ENCODE results near the gene NHSL1. TPM values are rescaled to one million over a fixed set of nuclear protein-coding genes. Genes with fewer than 3 reads are reported as not detected.

NHSL1 gene
- polyA plus RNA-seq, 3 donors, result 0.06 to 2.8 (median 0.51) TPM

DNA sequence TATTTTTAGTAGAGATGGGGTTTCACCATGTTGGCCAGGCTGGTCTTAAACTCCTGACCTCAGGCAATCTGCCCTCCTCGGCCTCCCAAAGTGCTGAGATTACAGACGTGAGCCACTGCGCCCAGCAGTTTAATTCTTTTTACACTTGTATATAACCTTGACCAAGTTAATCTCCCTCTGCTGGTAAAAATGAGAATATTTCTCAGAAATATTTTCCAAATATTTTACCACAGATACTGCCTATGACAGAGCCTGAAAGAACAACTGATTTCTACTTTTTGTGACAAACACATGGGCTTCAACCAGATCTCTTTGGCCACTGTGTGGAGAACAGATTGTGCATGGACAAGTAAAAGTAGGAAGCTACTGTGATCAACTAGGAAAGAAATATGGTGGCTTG, 21.2 kb upstream of the NHSL1 start:
- Mint-ChIP-seq H3K36me3 (no peaks in the 10 kb centered on the region), H3K4me1 (peaks cover 18% of the 10 kb centered on the region), H3K4me3 (no peak overlapping the region), H3K9me3 (peaks cover 0 to 3% (median 0%) of the 10 kb centered on the region in 7 donors), H3K27ac (peak overlapping the region in 1 of 7 donors; percentile 46), H3K27me3 (ENCODE audit: low read depth in 3 of 3) (peaks cover 0 to 6% (median 0%) of the 10 kb centered on the region in 3 donors)
- H3K4me3 ChIP-seq (replicated peaks in 1 of 3; ENCODE audit: low read depth in 2 of 3, low read length in 3 of 3), result no peak overlapping the region
- TF ChIP-seq, protein P1, sequence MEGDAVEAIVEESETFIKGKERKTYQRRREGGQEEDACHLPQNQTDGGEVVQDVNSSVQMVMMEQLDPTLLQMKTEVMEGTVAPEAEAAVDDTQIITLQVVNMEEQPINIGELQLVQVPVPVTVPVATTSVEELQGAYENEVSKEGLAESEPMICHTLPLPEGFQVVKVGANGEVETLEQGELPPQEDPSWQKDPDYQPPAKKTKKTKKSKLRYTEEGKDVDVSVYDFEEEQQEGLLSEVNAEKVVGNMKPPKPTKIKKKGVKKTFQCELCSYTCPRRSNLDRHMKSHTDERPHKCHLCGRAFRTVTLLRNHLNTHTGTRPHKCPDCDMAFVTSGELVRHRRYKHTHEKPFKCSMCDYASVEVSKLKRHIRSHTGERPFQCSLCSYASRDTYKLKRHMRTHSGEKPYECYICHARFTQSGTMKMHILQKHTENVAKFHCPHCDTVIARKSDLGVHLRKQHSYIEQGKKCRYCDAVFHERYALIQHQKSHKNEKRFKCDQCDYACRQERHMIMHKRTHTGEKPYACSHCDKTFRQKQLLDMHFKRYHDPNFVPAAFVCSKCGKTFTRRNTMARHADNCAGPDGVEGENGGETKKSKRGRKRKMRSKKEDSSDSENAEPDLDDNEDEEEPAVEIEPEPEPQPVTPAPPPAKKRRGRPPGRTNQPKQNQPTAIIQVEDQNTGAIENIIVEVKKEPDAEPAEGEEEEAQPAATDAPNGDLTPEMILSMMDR (IDR thresholded peaks at IDR 0.05), result peak; percentile 75
- no peaks in the 10 kb centered on the region for H3K27me3 ChIP-seq (ENCODE audit: control insufficient read depth in 2 of 2, insufficient read depth in 2 of 2, low read length in 2 of 2)
- H3K4me2 ChIP-seq (replicated peaks; ENCODE audit: extremely low read depth, low read length, poor library complexity, severe bottlenecking), result no peak overlapping the region
- H3K9ac ChIP-seq (ENCODE audit: insufficient read depth, low read length, poor library complexity, severe bottlenecking), result no peak overlapping the region
- H2AFZ ChIP-seq (ENCODE audit: insufficient read depth, low read depth, low read length, poor library complexity, severe bottlenecking), result no peak overlapping the region
- peak in 2 of 3 donors; percentile 6 to 27 for DNase-seq
- WGBS (ENCODE audit: insufficient coverage), result no CpG with 5 or more reads among the region's 3 CpGs
- peaks cover 17 to 21% of the 10 kb centered on the region in 2 donors for H3K4me1 ChIP-seq (ENCODE audit: control insufficient read depth in 1 of 2, insufficient read depth in 2 of 2, low read length in 2 of 2)
- no peak overlapping the region for H3K27ac ChIP-seq (ENCODE audit: low read depth in 1 of 2, low read length in 2 of 2)
- no peaks in the 10 kb centered on the region for H4K20me1 ChIP-seq (ENCODE audit: insufficient read depth, low read length)
- no peaks in the 10 kb centered on the region for H3K79me2 ChIP-seq (ENCODE audit: insufficient read depth, low read length)
- no peaks in the 10 kb centered on the region for H3K9me3 ChIP-seq (replicated peaks in 1 of 2; ENCODE audit: control insufficient read depth in 1 of 2, insufficient read depth in 1 of 2, low read length in 2 of 2)
- H3K36me3 ChIP-seq (replicated peaks in 1 of 2; ENCODE audit: control insufficient read depth in 1 of 2, insufficient read depth in 2 of 2, low read length in 2 of 2), result no peaks in the 10 kb centered on the region
- intact Hi-C loops (cut with micrococcal nuclease), result no loop called here

DNA sequence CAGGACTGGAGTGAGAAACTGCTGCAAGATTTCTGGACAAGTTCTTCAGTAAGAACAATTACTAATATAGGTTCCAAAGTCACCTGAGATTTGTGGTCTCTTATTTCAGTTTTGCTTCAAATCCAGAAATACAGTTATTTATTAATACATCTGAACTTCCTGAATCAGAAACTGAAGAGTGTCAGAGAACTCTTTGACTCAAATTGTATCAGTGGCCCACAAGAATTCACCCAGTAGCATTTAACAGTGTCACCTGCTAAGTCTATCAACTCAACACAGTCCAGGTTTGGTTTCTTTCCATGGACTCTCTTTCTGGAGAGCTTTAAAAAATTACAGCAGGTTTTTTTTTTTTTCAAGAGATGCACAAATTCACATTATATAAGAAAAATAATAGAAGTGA, 18.8 kb upstream of the NHSL1 start:
- intact Hi-C loops (cut with micrococcal nuclease), result loop anchor here (5.0 kb wide), 3 partner anchors 86 to 401 kb away; no protein-coding TSS in a partner anchor
- H3K4me1 Mint-ChIP-seq, result peaks cover 18% of the 10 kb centered on the region
- Histone ChIP-seq H2AFZ (ENCODE audit: insufficient read depth, low read depth, low read length, poor library complexity, severe bottlenecking) (no peak overlapping the region), H3K4me3 (replicated peaks in 1 of 3; ENCODE audit: low read depth in 2 of 3, low read length in 3 of 3) (no peak overlapping the region), H3K9me3 (replicated peaks in 1 of 2; ENCODE audit: control insufficient read depth in 1 of 2, insufficient read depth in 1 of 2, low read length in 2 of 2) (no peaks in the 10 kb centered on the region), H3K27me3 (ENCODE audit: control insufficient read depth in 2 of 2, insufficient read depth in 2 of 2, low read length in 2 of 2) (no peaks in the 10 kb centered on the region), H3K36me3 (replicated peaks in 1 of 2; ENCODE audit: control insufficient read depth in 1 of 2, insufficient read depth in 2 of 2, low read length in 2 of 2) (no peaks in the 10 kb centered on the region), H4K20me1 (ENCODE audit: insufficient read depth, low read length) (no peaks in the 10 kb centered on the region), H3K79me2 (ENCODE audit: insufficient read depth, low read length) (no peaks in the 10 kb centered on the region), H3K4me2 (replicated peaks; ENCODE audit: extremely low read depth, low read length, poor library complexity, severe bottlenecking) (no peak overlapping the region), H3K27ac (ENCODE audit: low read depth in 1 of 2, low read length in 2 of 2) (no peak overlapping the region), H3K4me1 (ENCODE audit: control insufficient read depth in 1 of 2, insufficient read depth in 2 of 2, low read length in 2 of 2) (peaks cover 17 to 21% of the 10 kb centered on the region in 2 donors), H3K9ac (ENCODE audit: insufficient read depth, low read length, poor library complexity, severe bottlenecking) (no peak overlapping the region)
- H3K27ac Mint-ChIP-seq, result peak overlapping the region in 2 of 7 donors; percentile 19 to 78
- no peaks in the 10 kb centered on the region for H3K36me3 Mint-ChIP-seq
- no peak overlapping the region for H3K4me3 Mint-ChIP-seq
- peaks cover 0 to 3% (median 0%) of the 10 kb centered on the region in 7 donors for H3K9me3 Mint-ChIP-seq
- TF ChIP-seq, protein P1 (IDR thresholded peaks at IDR 0.05), result no peak
- H3K27me3 Mint-ChIP-seq (ENCODE audit: low read depth in 3 of 3), result peaks cover 0 to 9% (median 0%) of the 10 kb centered on the region in 3 donors
- DNase-seq, result no peak
